Testis (tissue), 3 donors: Measurements from ENCODE around the gene IL6ST. TPM values are rescaled to one million over a fixed set of nuclear protein-coding genes. Genes with fewer than 3 reads are reported as not detected.

Experiments used
- DNase-seq: peaks from one replicate; pipeline ENCODE4 v3.0.0-alpha.2; 2019
- H3K27ac ChIP-seq, 2 donors: fragments of 200-600 bp; sonication (generic); one replicate each; pipeline ENCODE4 v1.5.1; 2019
- H3K27me3 ChIP-seq: fragments of 200-600 bp; sonication (generic); one replicate; pipeline ENCODE4 v1.5.1; 2019
- H3K36me3 ChIP-seq: fragments of 200-600 bp; sonication (generic); one replicate; pipeline ENCODE4 v1.5.1; 2017; ENCODE audit warnings: low read depth; ENCODE audit errors: missing control alignments
- H3K4me1 ChIP-seq: fragments of 200-600 bp; sonication (generic); one replicate; pipeline ENCODE4 v1.5.1; 2019
- H3K4me3 ChIP-seq, 2 donors: fragments of 200-600 bp; sonication (generic); one replicate each; pipeline ENCODE4 v1.5.1; 2017 to 2019
- H3K9me3 ChIP-seq: fragments of 200-600 bp; sonication (generic); one replicate; pipeline ENCODE4 v1.5.1; 2017
- CTCF ChIP-seq, 3 experiments: fragments of 450-650 bp in 2 of 3; fragments of 200-600 bp in 1 of 3; sonication (generic) in 1 of 3; IDR thresholded peaks; one replicate each; pipeline ENCODE4 v1.5.1; 2016 to 2019; ENCODE audit warnings: antibody characterized with exemption in 3 of 3, mild to moderate bottlenecking in 2 of 3, moderate library complexity in 1 of 3
- POLR2A ChIP-seq: fragments of 450-650 bp; IDR thresholded peaks from one replicate; pipeline ENCODE4 v1.6.1; 2017; ENCODE audit warnings: antibody characterized with exemption, mild to moderate bottlenecking, moderate library complexity
- WGBS, 2 donors: methylation state at CpG; one replicate each; pipeline ENCODE4 v1.1.5; 2018; 5-methylcytosine and 5-hydroxymethylcytosine counted together
- intact Hi-C: fragments of 100-400 bp; cut with DNase I; formaldehyde crosslinking; loops from one replicate; pipeline ENCODE4 v1.15.1; 2023; ENCODE audit warnings: low total_unique reads
- polyA plus RNA-seq: library from polyadenylated mRNA; stranded (reverse); fragments of 350-450 nt; fragmentation: Illumina TruSeq; extraction: RNeasy Lipid Tissue Mini Kit (QIAGEN cat#74804); gene quantifications from one replicate; pipeline ENCODE4 v1.2.3, GENCODE V29; 2014; ENCODE audit warnings: low read depth, low replicate concordance; ENCODE audit not compliant: insufficient read depth
- total RNA-seq, 2 donors: library from RNA; depleted of rRNA; stranded (reverse); fragments of >200 nt; gene quantifications; one replicate each; pipeline ENCODE4 v1.2.3, GENCODE V29; 2016

The IL6ST gene
- total and polyA plus RNA-seq, 3 donors from 2014 or later: 63.0 to 98.2 (median 83.1) TPM

- no peak for DNase-seq
- Histone ChIP-seq H3K4me3 (no peak overlapping the region), H3K36me3 (no peaks in the 10 kb centered on the region), H3K27me3 (no peaks in the 10 kb centered on the region), H3K9me3 (no peaks in the 10 kb centered on the region), H3K27ac (no peak overlapping the region), H3K4me1 (no peaks in the 10 kb centered on the region)
- intact Hi-C loops: no loop called here
- TF ChIP-seq POLR2A (no peak), CTCF (IDR thresholded peaks at IDR 0.05) (no peak)
Measured at GRCh38 chr5:56029457-56029856, 34.7 kb upstream of the IL6ST start.

- WGBS, 2 donors: 98 to 99% methylated on average over 6 of the region's 6 CpGs
- no peak overlapping the region for H3K4me3 ChIP-seq
- no peak for TF ChIP-seq POLR2A
- no peak for TF ChIP-seq CTCF (IDR thresholded peaks at IDR 0.05)
Measured at GRCh38 chr5:56028708-56029107, 33.9 kb upstream of the IL6ST start.

GRCh38 chr5:56026863-56027300 is 32.1 kb upstream of the IL6ST start:
- WGBS, 2 donors: 87 to 92% methylated on average over 3 of the region's 3 CpGs
- no peak overlapping the region for H3K4me3 ChIP-seq
- H3K27ac ChIP-seq: no peak overlapping the region
- peaks cover 11% of the 10 kb centered on the region for H3K4me1 ChIP-seq
- DNase-seq: no peak
- no peak for TF ChIP-seq POLR2A
- no peak for TF ChIP-seq CTCF (IDR thresholded peaks at IDR 0.05)
- no peaks in the 10 kb centered on the region for H3K36me3 ChIP-seq
- intact Hi-C loops: no loop called here
- no peaks in the 10 kb centered on the region for H3K9me3 ChIP-seq
- H3K27me3 ChIP-seq: no peaks in the 10 kb centered on the region

More at GRCh38 chr5:56028708-56029107, 33.9 kb upstream of the IL6ST start:
- H3K27me3 ChIP-seq: no peaks in the 10 kb centered on the region
- no peaks in the 10 kb centered on the region for H3K36me3 ChIP-seq
- intact Hi-C loops: no loop called here
- no peaks in the 10 kb centered on the region for H3K9me3 ChIP-seq
- peaks cover 7% of the 10 kb centered on the region for H3K4me1 ChIP-seq
- H3K27ac ChIP-seq: no peak overlapping the region
- no peak for DNase-seq

GRCh38 chr5:56025151-56025885 is 30.6 kb upstream of the IL6ST start:
- Histone ChIP-seq H3K36me3 (no peaks in the 10 kb centered on the region), H3K27ac (no peak overlapping the region), H3K4me1 (peaks cover 11% of the 10 kb centered on the region), H3K27me3 (no peaks in the 10 kb centered on the region), H3K4me3 (no peak overlapping the region), H3K9me3 (no peaks in the 10 kb centered on the region)
- intact Hi-C loops: no loop called here
- no peak for DNase-seq
- TF ChIP-seq POLR2A (no peak), CTCF (IDR thresholded peaks at IDR 0.05) (no peak)
- WGBS, 2 donors: 86 to 99% methylated on average over 4 of the region's 4 CpGs

GRCh38 chr5:56024810-56025150 is 30.0 kb upstream of the IL6ST start:
- intact Hi-C loops: no loop called here

More at GRCh38 chr5:56024810-56025150, 30.0 kb upstream of the IL6ST start:
- Histone ChIP-seq H3K27me3 (no peaks in the 10 kb centered on the region), H3K4me3 (no peak overlapping the region), H3K36me3 (no peaks in the 10 kb centered on the region), H3K27ac (no peak overlapping the region), H3K9me3 (no peaks in the 10 kb centered on the region), H3K4me1 (peaks cover 11% of the 10 kb centered on the region)
- TF ChIP-seq CTCF (IDR thresholded peaks at IDR 0.05) (no peak), POLR2A (no peak)
- DNase-seq: no peak
- WGBS, 2 donors: 91 to 97% methylated on average over 2 of the region's 2 CpGs
